ENCODE measurements around the gene PRAC1. TPM values are rescaled to one million over a fixed set of nuclear protein-coding genes. Genes with fewer than 3 reads are reported as not detected.

PRAC1 gene
- total RNA-seq, 1 donor, result not detected

- H3K4me3 ChIP-seq (ENCODE audit: low read depth, low read length), result no peak overlapping the region
- no peak for TF ChIP-seq CTCF (IDR thresholded peaks at IDR 0.05; ENCODE audit: insufficient read depth, low read depth, low read length)
- DNase-seq (ENCODE audit: low read depth), result no peak
Measured at GRCh38 chr17:48690655-48691054, 31.7 kb downstream of the PRAC1 start.

- DNase-seq (ENCODE audit: low read depth), result no peak
- no peak overlapping the region for H3K4me3 ChIP-seq (ENCODE audit: low read depth, low read length)
- no peak for TF ChIP-seq CTCF (IDR thresholded peaks at IDR 0.05; ENCODE audit: insufficient read depth, low read depth, low read length)
Measured at GRCh38 chr17:48681609-48682008, 40.7 kb downstream of the PRAC1 start.

- peak; percentile 27 for DNase-seq (ENCODE audit: low read depth)
- no peak overlapping the region for H3K4me3 ChIP-seq (ENCODE audit: low read depth, low read length)
- TF ChIP-seq CTCF (IDR thresholded peaks at IDR 0.05; ENCODE audit: insufficient read depth, low read depth, low read length), result no peak
Measured at GRCh38 chr17:48679385-48680096, 42.8 kb downstream of the PRAC1 start.

- peak; percentile 46 for DNase-seq (ENCODE audit: low read depth)
- no peak overlapping the region for H3K4me3 ChIP-seq (ENCODE audit: low read depth, low read length)
- TF ChIP-seq CTCF (IDR thresholded peaks at IDR 0.05; ENCODE audit: insufficient read depth, low read depth, low read length), result peak; percentile 90
Measured at GRCh38 chr17:48678141-48678971, 44.0 kb downstream of the PRAC1 start.

GRCh38 chr17:48676963-48677558 lies 45.3 kb downstream of the PRAC1 start:
- TF ChIP-seq CTCF (IDR thresholded peaks at IDR 0.05; ENCODE audit: insufficient read depth, low read depth, low read length), result no peak
- no peak overlapping the region for H3K4me3 ChIP-seq (ENCODE audit: low read depth, low read length)
- no peak for DNase-seq (ENCODE audit: low read depth)

GRCh38 chr17:48672340-48672739 lies 50.0 kb downstream of the PRAC1 start:
- no peak overlapping the region for H3K4me3 ChIP-seq (ENCODE audit: low read depth, low read length)
- no peak for DNase-seq (ENCODE audit: low read depth)
- no peak for TF ChIP-seq CTCF (IDR thresholded peaks at IDR 0.05; ENCODE audit: insufficient read depth, low read depth, low read length)

Small RNA genes lying within 50 kb of the gene (small RNA-seq; reads per million reads assigned to genes)
- not detected for gene AC091179.2
- gene COX6B1P2, result not detected
- gene MIR3185, result not detected
- gene RF02132, result not detected
- gene RF02133, result not detected
- not detected for gene RN7SL125P

Other genes starting within 250 kb of the PRAC1 start
- not detected in 2 replicates for gene HOXB1, start 191.5 kb downstream of the PRAC1 start, total RNA-seq
- 4.3 and 4.5 TPM in 2 replicates for gene HOXB2, start 177.4 kb downstream of the PRAC1 start, total RNA-seq
- gene HOXB4, start 144.2 kb downstream of the PRAC1 start, total RNA-seq, result 1.7 and 1.9 TPM in 2 replicates
- gene HOXB3, start 132.3 kb downstream of the PRAC1 start, total RNA-seq, result 4.3 and 7.1 TPM in 2 replicates
- gene HOXB5, start 128.7 kb downstream of the PRAC1 start, total RNA-seq, result 0.32 and 0.43 TPM in 2 replicates
- 1.3 and 1.6 TPM in 2 replicates for gene HOXB6, start 117.5 kb downstream of the PRAC1 start, total RNA-seq
- gene HOXB7, start 111.5 kb downstream of the PRAC1 start, total RNA-seq, result 1.7 and 2.6 TPM in 2 replicates
- gene HOXB8, start 107.2 kb downstream of the PRAC1 start, total RNA-seq, result not detected in 2 replicates
- gene HOXB9, start 96.2 kb downstream of the PRAC1 start, total RNA-seq, result not detected in 2 replicates
- not detected in 2 replicates for gene PRAC2, start 667 bp upstream of the PRAC1 start, total RNA-seq
- gene HOXB13, start 6.2 kb upstream of the PRAC1 start, total RNA-seq, result under 0.01 and 0.32 TPM in 2 replicates
- under 0.01 TPM in 2 replicates for gene TTLL6, start 94.7 kb upstream of the PRAC1 start, total RNA-seq
- gene CALCOCO2, start 108.5 kb upstream of the PRAC1 start, total RNA-seq, result 93.7 and 98.9 TPM in 2 replicates
- gene ATP5MC1, start 170.3 kb upstream of the PRAC1 start, total RNA-seq, result 28.7 and 62.2 TPM in 2 replicates
- 104 and 120 TPM in 2 replicates for gene UBE2Z, start 185.9 kb upstream of the PRAC1 start, total RNA-seq
- gene SNF8, start 222.3 kb upstream of the PRAC1 start, total RNA-seq, result 61.3 and 87.0 TPM in 2 replicates
- gene GIP, start 246.1 kb upstream of the PRAC1 start, total RNA-seq, result not detected in 2 replicates